Measurements from ENCODE around the gene PSMD10. TPM values are rescaled to one million over a fixed set of nuclear protein-coding genes. Genes with fewer than 3 reads are reported as not detected.

The PSMD10 gene
- total RNA-seq, 4 donors from 2014 or later = 39.4 to 53.4 (median 42.1) TPM

- Histone ChIP-seq H3K4me3 (no peak overlapping the region), H3K27ac (no peak overlapping the region), H3K27me3 (no peaks in the 10 kb centered on the region), H3K9me3 (no peaks in the 10 kb centered on the region), H3K36me3 (no peaks in the 10 kb centered on the region), H3K4me1 (no peaks in the 10 kb centered on the region)
- TF ChIP-seq CTCF (IDR thresholded peaks at IDR 0.05) = no peak
- TF ChIP-seq POLR2AphosphoS5 (IDR thresholded peaks at IDR 0.05) = no peak
- TF ChIP-seq EP300 (IDR thresholded peaks at IDR 0.05) = no peak
- TF ChIP-seq POLR2A (IDR thresholded peaks at IDR 0.05) = no peak
- no peak for ATAC-seq
These were observed 38.1 kb downstream of the PSMD10 start for GRCh38 chrX:108053218-108053617.

- H3K9me3 ChIP-seq = no peaks in the 10 kb centered on the region
- H3K36me3 ChIP-seq = no peaks in the 10 kb centered on the region
- TF ChIP-seq POLR2AphosphoS5 (IDR thresholded peaks at IDR 0.05) (no peak), EP300 (IDR thresholded peaks at IDR 0.05) (no peak), CTCF (IDR thresholded peaks at IDR 0.05) (no peak), POLR2A (IDR thresholded peaks at IDR 0.05) (no peak)
- no peaks in the 10 kb centered on the region for H3K27me3 ChIP-seq
- no peak overlapping the region for H3K27ac ChIP-seq
- no peak for ATAC-seq
- WGBS, 2 donors (ENCODE audit: low coverage in 1 of 2) = 25 to 86% methylated on average over 1 of the region's 1 CpG
- no peak overlapping the region for H3K4me3 ChIP-seq
- no peaks in the 10 kb centered on the region for H3K4me1 ChIP-seq
These were observed 41.7 kb downstream of the PSMD10 start for GRCh38 chrX:108049649-108050048.

- TF ChIP-seq POLR2AphosphoS5 (IDR thresholded peaks at IDR 0.05) (no peak), CTCF (IDR thresholded peaks at IDR 0.05) (no peak), EP300 (IDR thresholded peaks at IDR 0.05) (no peak), POLR2A (IDR thresholded peaks at IDR 0.05) (no peak)
- no peak for ATAC-seq
- 73 to 84% methylated on average over 9 to 10 of the region's 10 CpGs for WGBS, 2 donors (ENCODE audit: low coverage in 1 of 2)
- no peaks in the 10 kb centered on the region for H3K9me3 ChIP-seq
- H3K27me3 ChIP-seq = no peaks in the 10 kb centered on the region
- no peak within 1 kb of the TSS for H3K27ac ChIP-seq
- H3K4me3 ChIP-seq = no peak within 1 kb of the TSS
- H3K4me1 ChIP-seq = no peaks in the 10 kb centered on the region
- no peaks in the 10 kb centered on the region for H3K36me3 ChIP-seq
These were observed 46.6 kb downstream of the PSMD10 start, which contains the start of gene VSIG1 for GRCh38 chrX:108044554-108045256. VSIG1 (plus strand) TSS chrX:108045065; CDS start chrX:108045131, 66 bp downstream.

GRCh38 chrX:108036298-108036973, 54.9 kb downstream of the PSMD10 start:
- no peaks in the 10 kb centered on the region for H3K4me1 ChIP-seq
- no peak for TF ChIP-seq POLR2AphosphoS5 (IDR thresholded peaks at IDR 0.05)
- no peak for TF ChIP-seq CTCF (IDR thresholded peaks at IDR 0.05)
- TF ChIP-seq EP300 (IDR thresholded peaks at IDR 0.05) = no peak
- TF ChIP-seq POLR2A (IDR thresholded peaks at IDR 0.05) = no peak
- 90 to 92% methylated on average over 2 of the region's 4 CpGs for WGBS, 2 donors (ENCODE audit: low coverage in 1 of 2)

GRCh38 chrX:108034725-108035124, 56.6 kb downstream of the PSMD10 start:
- H3K36me3 ChIP-seq = no peaks in the 10 kb centered on the region
- no peaks in the 10 kb centered on the region for H3K9me3 ChIP-seq
- no peak for TF ChIP-seq EP300 (IDR thresholded peaks at IDR 0.05)
- no peak for TF ChIP-seq POLR2A (IDR thresholded peaks at IDR 0.05)
- no peak for TF ChIP-seq POLR2AphosphoS5 (IDR thresholded peaks at IDR 0.05)
- TF ChIP-seq CTCF (IDR thresholded peaks at IDR 0.05) = no peak
- no peaks in the 10 kb centered on the region for H3K4me1 ChIP-seq
- no peak overlapping the region for H3K4me3 ChIP-seq
- H3K27ac ChIP-seq = no peak overlapping the region
- no peaks in the 10 kb centered on the region for H3K27me3 ChIP-seq
- no peak for ATAC-seq
- 67 to 90% methylated on average over 2 to 3 of the region's 3 CpGs for WGBS, 2 donors (ENCODE audit: low coverage in 1 of 2)

More at GRCh38 chrX:108036298-108036973, 54.9 kb downstream of the PSMD10 start:
- no peak overlapping the region for H3K27ac ChIP-seq
- H3K9me3 ChIP-seq = no peaks in the 10 kb centered on the region
- no peak for ATAC-seq
- H3K27me3 ChIP-seq = no peaks in the 10 kb centered on the region
- H3K36me3 ChIP-seq = no peaks in the 10 kb centered on the region
- H3K4me3 ChIP-seq = no peak overlapping the region
